Osteocyte (in vitro differentiated cells): Measurements from ENCODE around the gene ACTBL2. TPM values are rescaled to one million over a fixed set of nuclear protein-coding genes. Genes with fewer than 3 reads are reported as not detected.

Experiments
- DNase-seq: peaks from one replicate; pipeline ENCODE4 v3.0.0; 2021; ENCODE audit warnings: mixed read lengths; ENCODE audit not compliant: unreplicated experiment; ENCODE audit errors: extremely low spot score
- H3K27ac Mint-ChIP-seq: one replicate; pipeline ENCODE4 v1.8.0; 2021; ENCODE audit warnings: mild to moderate bottlenecking, mixed read lengths; ENCODE audit not compliant: unreplicated experiment
- H3K27me3 Mint-ChIP-seq: one replicate; pipeline ENCODE4 v1.8.0; 2021; ENCODE audit warnings: mixed read lengths; ENCODE audit not compliant: unreplicated experiment
- H3K36me3 Mint-ChIP-seq: one replicate; pipeline ENCODE4 v1.8.0; 2021; ENCODE audit warnings: mixed read lengths; ENCODE audit not compliant: unreplicated experiment
- H3K4me1 Mint-ChIP-seq: one replicate; pipeline ENCODE4 v1.8.0; 2021; ENCODE audit warnings: mixed read lengths; ENCODE audit not compliant: unreplicated experiment
- H3K4me3 Mint-ChIP-seq: one replicate; pipeline ENCODE4 v1.8.0; 2021; ENCODE audit warnings: mild to moderate bottlenecking, moderate library complexity, mixed read lengths; ENCODE audit not compliant: unreplicated experiment
- H3K9me3 Mint-ChIP-seq: one replicate; pipeline ENCODE4 v1.8.0; 2021; ENCODE audit warnings: mixed read lengths; ENCODE audit not compliant: unreplicated experiment
- total RNA-seq: library from RNA; stranded (reverse); gene quantifications from 2 replicates; pipeline ENCODE4 v1.2.1, GENCODE V29; 2021
- TF ChIP-seq, protein P1 (sequence below): fragments of 200-600 bp; sonication (generic); IDR thresholded peaks from 2 replicates; pipeline ENCODE4 v1.5.0; 2021; ENCODE audit warnings: antibody characterized with exemption, mild to moderate bottlenecking, moderate library complexity

The ACTBL2 gene
- total RNA-seq, 1 donor from 2014 or later: not detected

DNA sequence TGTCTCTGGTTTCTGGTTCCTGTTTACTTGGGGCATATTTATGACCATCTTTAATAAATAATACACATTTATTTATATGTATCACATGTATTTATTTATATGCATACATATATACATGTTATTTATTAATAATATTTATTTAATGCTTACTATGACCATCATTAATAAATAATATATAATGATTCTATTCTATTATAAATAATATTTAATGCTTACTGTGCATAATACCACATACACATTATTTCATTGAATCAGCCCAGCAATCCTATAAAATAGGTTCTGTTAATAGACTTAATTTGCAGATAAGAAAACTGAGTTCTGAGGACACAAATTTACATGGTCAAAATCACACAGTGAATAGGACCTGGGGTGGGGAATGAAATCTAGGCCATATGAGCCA is 24.2 kb downstream of the ACTBL2 start:
- Mint-ChIP-seq H3K4me1 (peaks cover 37% of the 10 kb centered on the region), H3K4me3 (no peak overlapping the region), H3K9me3 (no peaks in the 10 kb centered on the region), H3K27me3 (peaks cover 4% of the 10 kb centered on the region), H3K27ac (no peak overlapping the region), H3K36me3 (no peaks in the 10 kb centered on the region)
- TF ChIP-seq, protein P1, sequence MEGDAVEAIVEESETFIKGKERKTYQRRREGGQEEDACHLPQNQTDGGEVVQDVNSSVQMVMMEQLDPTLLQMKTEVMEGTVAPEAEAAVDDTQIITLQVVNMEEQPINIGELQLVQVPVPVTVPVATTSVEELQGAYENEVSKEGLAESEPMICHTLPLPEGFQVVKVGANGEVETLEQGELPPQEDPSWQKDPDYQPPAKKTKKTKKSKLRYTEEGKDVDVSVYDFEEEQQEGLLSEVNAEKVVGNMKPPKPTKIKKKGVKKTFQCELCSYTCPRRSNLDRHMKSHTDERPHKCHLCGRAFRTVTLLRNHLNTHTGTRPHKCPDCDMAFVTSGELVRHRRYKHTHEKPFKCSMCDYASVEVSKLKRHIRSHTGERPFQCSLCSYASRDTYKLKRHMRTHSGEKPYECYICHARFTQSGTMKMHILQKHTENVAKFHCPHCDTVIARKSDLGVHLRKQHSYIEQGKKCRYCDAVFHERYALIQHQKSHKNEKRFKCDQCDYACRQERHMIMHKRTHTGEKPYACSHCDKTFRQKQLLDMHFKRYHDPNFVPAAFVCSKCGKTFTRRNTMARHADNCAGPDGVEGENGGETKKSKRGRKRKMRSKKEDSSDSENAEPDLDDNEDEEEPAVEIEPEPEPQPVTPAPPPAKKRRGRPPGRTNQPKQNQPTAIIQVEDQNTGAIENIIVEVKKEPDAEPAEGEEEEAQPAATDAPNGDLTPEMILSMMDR: no peak
- DNase-seq: no peak

DNA sequence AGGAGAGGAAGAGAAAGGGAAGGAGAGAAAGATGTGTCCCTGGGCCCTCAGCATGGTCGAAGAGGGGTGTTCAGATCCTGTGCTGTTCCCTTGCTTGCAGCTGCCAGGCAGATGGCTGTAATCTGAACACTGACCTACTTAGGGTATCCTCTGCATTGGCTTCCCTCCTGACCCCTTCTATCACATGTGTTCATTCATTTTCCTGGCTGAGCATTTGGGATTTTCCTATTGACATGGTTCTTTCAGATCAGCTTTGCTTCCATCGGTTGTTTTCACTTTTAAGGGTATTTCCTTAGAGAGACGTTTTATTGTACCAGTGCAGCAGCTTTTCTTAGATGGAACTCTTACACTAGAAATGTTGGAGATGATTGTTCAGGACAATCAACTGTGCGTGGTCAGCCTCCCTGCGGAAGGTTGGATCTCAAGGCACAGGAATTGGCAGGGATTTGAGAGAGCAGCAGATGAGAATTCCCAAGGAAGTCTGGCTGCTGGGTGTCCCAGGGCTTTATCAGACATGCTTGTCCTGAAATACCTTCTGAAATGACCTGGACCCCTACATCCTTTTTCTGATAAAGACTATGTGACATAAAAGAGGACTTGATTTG is 26.0 kb downstream of the ACTBL2 start:
- no peaks in the 10 kb centered on the region for H3K36me3 Mint-ChIP-seq
- no peaks in the 10 kb centered on the region for H3K27me3 Mint-ChIP-seq
- TF ChIP-seq, protein P1: no peak
- peak overlapping the region; percentile 55 for H3K27ac Mint-ChIP-seq
- no peak overlapping the region for H3K4me3 Mint-ChIP-seq
- peaks cover 55% of the 10 kb centered on the region for H3K4me1 Mint-ChIP-seq
- DNase-seq: no peak
- no peaks in the 10 kb centered on the region for H3K9me3 Mint-ChIP-seq

DNA sequence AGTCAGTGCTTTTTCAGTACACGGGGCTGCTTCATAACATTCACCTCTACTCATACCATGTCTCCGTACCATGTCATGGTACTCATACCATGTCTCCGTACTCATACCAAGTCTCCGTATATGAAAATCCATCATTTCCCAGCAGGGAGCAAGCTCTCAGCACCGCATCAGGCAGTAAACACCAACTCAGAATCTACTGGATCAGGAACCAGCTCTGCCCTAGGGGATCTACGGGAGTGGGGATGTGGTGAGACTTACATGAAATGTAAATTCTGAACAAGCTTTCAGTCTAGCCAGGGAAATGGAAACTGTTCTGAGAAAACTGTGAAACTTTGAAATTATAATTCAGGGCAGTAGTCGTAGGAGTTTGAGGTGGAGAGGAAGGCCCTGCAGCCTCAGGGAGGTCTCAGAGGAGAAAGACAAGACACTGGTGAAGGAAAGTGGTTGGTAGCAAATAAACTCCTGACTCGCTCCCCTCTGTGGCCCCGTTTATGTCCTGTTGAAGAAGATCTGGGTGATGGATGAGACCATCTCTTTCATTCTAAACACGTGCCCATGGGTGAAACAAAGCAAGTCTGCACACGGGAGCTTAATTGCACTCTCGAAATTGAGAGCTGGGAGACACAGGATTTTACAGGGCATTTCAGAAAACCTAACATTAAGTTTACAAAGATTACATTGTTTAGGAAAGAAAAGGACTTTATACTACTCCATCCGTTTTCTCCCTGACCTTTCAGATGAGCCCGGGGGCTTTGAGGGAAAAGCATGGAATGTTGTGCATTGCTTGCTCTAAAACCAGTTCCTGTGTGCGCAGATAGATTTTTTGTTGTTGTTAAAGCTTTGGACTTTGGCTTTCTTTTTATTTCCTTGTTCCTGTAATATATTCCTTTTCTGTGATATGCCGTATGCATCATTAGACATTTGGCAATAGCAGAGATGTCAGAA is 26.8 kb downstream of the ACTBL2 start:
- Mint-ChIP-seq H3K4me1 (peaks cover 63% of the 10 kb centered on the region), H3K36me3 (no peaks in the 10 kb centered on the region), H3K27ac (peak overlapping the region; percentile 55), H3K9me3 (no peaks in the 10 kb centered on the region), H3K4me3 (no peak overlapping the region), H3K27me3 (no peaks in the 10 kb centered on the region)
- no peak for DNase-seq
- TF ChIP-seq, protein P1: no peak

DNA sequence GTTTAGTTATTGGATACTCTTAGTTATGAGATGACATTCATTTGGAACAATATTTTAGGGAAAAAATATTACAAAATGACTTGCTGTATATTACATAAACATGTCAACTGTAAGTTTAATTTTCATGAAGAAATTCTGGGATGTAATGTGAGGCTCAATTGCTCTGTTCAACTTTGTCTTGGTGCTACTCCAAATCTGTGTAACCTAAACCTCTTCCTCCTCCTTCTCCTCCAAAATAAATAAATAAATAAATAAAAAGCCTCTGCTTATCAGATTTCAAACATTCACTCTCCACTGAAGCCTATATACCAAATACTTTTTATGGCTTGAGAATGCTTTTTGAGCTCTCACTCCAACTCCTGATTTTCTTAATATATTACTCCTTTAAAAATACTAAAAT is 27.7 kb downstream of the ACTBL2 start:
- Mint-ChIP-seq H3K36me3 (no peaks in the 10 kb centered on the region), H3K4me3 (no peak overlapping the region), H3K9me3 (peaks cover 9% of the 10 kb centered on the region), H3K27ac (no peak overlapping the region), H3K4me1 (peaks cover 72% of the 10 kb centered on the region), H3K27me3 (no peaks in the 10 kb centered on the region)
- DNase-seq: no peak
- TF ChIP-seq, protein P1: no peak

DNA sequence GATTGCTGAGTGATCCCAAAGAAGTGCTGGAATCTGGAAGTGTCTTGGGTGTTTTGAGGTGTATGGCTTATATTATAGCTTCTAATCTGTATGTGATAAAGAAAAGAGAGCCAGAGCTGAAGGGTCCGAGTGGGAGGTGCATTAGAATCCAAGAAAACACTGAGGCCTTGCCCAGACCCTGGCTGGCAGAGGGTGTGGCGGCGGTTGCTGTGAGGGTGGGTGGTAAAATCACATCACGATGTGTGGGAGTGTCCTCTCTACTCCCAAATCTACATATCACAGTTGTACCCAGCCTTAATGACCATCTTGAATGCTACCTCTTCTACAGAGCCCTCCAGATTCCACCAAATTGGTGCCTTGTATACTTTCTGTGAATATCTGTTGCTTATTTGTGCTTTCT is 28.9 kb downstream of the ACTBL2 start:
- H3K27ac Mint-ChIP-seq: no peak overlapping the region
- TF ChIP-seq, protein P1: no peak
- no peak overlapping the region for H3K4me3 Mint-ChIP-seq
- H3K36me3 Mint-ChIP-seq: no peaks in the 10 kb centered on the region
- H3K9me3 Mint-ChIP-seq: peaks cover 9% of the 10 kb centered on the region
- H3K27me3 Mint-ChIP-seq: no peaks in the 10 kb centered on the region
- no peak for DNase-seq
- peaks cover 77% of the 10 kb centered on the region for H3K4me1 Mint-ChIP-seq
